SK-N-SH (cell line): ENCODE measurements around the gene TSPAN3. TPM values are rescaled to one million over a fixed set of nuclear protein-coding genes. Genes with fewer than 3 reads are reported as not detected.

ENCODE experiments used
- CTCF ChIA-PET: fragments of 300-600, 350-600 bp; formaldehyde crosslinking; extraction: SDS; loops from one replicate; lab custom pipeline; 2021; lab: Yijun Ruan, JAX
- POLR2A ChIA-PET: fragments of 350-600 bp; sonication (Branson Sonifier 250); formaldehyde crosslinking; extraction: SDS; loops from one replicate; lab custom pipeline; 2020; ENCODE audit warnings: antibody characterized with exemption, inconsistent platforms; lab: Yijun Ruan, JAX
- DNase-seq: peaks from one replicate; pipeline ENCODE4 v3.0.0; 2012
- H2AFZ ChIP-seq: fragments of 200-600 bp; sonication (generic); 2 replicates; pipeline ENCODE4 v1.8.1; 2016; ENCODE audit warnings: antibody characterized with exemption, mild to moderate bottlenecking, low read depth
- H3F3A ChIP-seq: fragments of 200-600 bp; sonication (generic); replicated peaks from 2 replicates; pipeline ENCODE3; 2016; ENCODE audit warnings: antibody characterized with exemption, mild to moderate bottlenecking; ENCODE audit not compliant: insufficient read depth
- H3K27ac ChIP-seq, 2 experiments: fragments of 200-500 bp in 1 of 2; fragments of 200-600 bp in 1 of 2; sonication (Bioruptor generic) in 1 of 2; sonication (generic), shearing (Covaris generic) in 1 of 2; 2 replicates each; pipeline versions ENCODE4 v1.5.1 to v1.6.1; 2014 to 2016; ENCODE audit warnings: low read depth in 2 of 2, inconsistent platforms in 1 of 2, low read length in 1 of 2, mild to moderate bottlenecking in 1 of 2, mixed read lengths in 1 of 2
- H3K27me3 ChIP-seq: fragments of 200-600 bp; sonication (generic), shearing (Covaris generic); 2 replicates; pipeline ENCODE4 v1.6.1; 2016; ENCODE audit warnings: mixed run types; ENCODE audit not compliant: insufficient read depth
- H3K36me3 ChIP-seq, 2 experiments: fragments of 200-500 bp in 1 of 2; fragments of 200-600 bp in 1 of 2; sonication (Bioruptor generic) in 1 of 2; sonication (generic) in 1 of 2; replicated peaks in 1 of 2; 2 replicates each; pipeline versions ENCODE3 to v1.5.1; 2014 to 2016; ENCODE audit warnings: low read length in 1 of 2, mild to moderate bottlenecking in 1 of 2; ENCODE audit not compliant: insufficient read depth in 2 of 2, control insufficient read depth in 1 of 2
- H3K4me1 ChIP-seq, 2 experiments: fragments of 200-500 bp in 1 of 2; fragments of 200-600 bp in 1 of 2; sonication (Bioruptor generic) in 1 of 2; sonication (generic), shearing (Covaris generic) in 1 of 2; 2 replicates each; pipeline versions ENCODE4 v1.5.1 to v1.6.1; 2014 to 2016; ENCODE audit warnings: low read depth in 1 of 2, low read length in 1 of 2, mixed run types in 1 of 2; ENCODE audit not compliant: insufficient read depth in 2 of 2, control insufficient read depth in 1 of 2
- H3K4me2 ChIP-seq: fragments of 200-600 bp; sonication (generic), shearing (Covaris generic); 2 replicates; pipeline ENCODE4 v1.6.1; 2017; ENCODE audit warnings: mixed run types
- H3K4me3 ChIP-seq, 2 experiments: fragments of 200-500 bp in 1 of 2; fragments of 200-600 bp in 1 of 2; sonication (Bioruptor generic) in 1 of 2; sonication (generic), shearing (Covaris generic) in 1 of 2; 2 replicates each; pipeline versions ENCODE4 v1.5.1 to v1.8.1; 2014 to 2016; ENCODE audit warnings: low read depth in 2 of 2, inconsistent platforms in 1 of 2, low read length in 1 of 2, mild to moderate bottlenecking in 1 of 2, mixed read lengths in 1 of 2, moderate library complexity in 1 of 2
- H3K79me2 ChIP-seq: fragments of 200-600 bp; sonication (generic); 2 replicates; pipeline ENCODE4 v1.8.1; 2017; ENCODE audit warnings: mild to moderate bottlenecking; ENCODE audit not compliant: insufficient read depth
- H3K9ac ChIP-seq: fragments of 200-600 bp; sonication (generic); 2 replicates; pipeline ENCODE4 v1.6.1; 2017; ENCODE audit warnings: mixed run types
- H3K9me2 ChIP-seq: fragments of 200-600 bp; sonication (generic); 2 replicates; pipeline ENCODE4 v1.6.1; 2017; ENCODE audit warnings: mixed run types
- H3K9me3 ChIP-seq: fragments of 200-600 bp; sonication (generic); 2 replicates; pipeline ENCODE4 v1.6.1; 2017; ENCODE audit warnings: mixed run types, mild to moderate bottlenecking, moderate library complexity
- H4K20me1 ChIP-seq: fragments of 200-600 bp; sonication (generic); 2 replicates; pipeline ENCODE4 v1.6.1; 2017; ENCODE audit warnings: mild to moderate bottlenecking, mixed run types; ENCODE audit not compliant: insufficient read depth
- CHD2 ChIP-seq: fragments of 150-350 bp; IDR thresholded peaks from 2 replicates; pipeline ENCODE4 v1.6.1; 2018; ENCODE audit warnings: low read length; ENCODE audit not compliant: partially characterized antibody
- CTCF ChIP-seq: fragments of 200-600 bp; sonication (generic); IDR thresholded peaks from 2 replicates; pipeline ENCODE4 v1.6.1; 2017; ENCODE audit warnings: antibody characterized with exemption, mild to moderate bottlenecking, moderate library complexity
- EP300 ChIP-seq, 2 experiments: IDR thresholded peaks; 2 replicates each; pipeline versions ENCODE4 v1.4.0 to v1.6.1; 2012; ENCODE audit warnings: borderline replicate concordance in 1 of 2, low read depth in 1 of 2, low read length in 1 of 2
- EZH2phosphoT487 ChIP-seq: fragments of 200-600 bp; sonication (generic); IDR thresholded peaks from 2 replicates; pipeline ENCODE4 v1.6.1; 2017; ENCODE audit warnings: low read depth, mixed run types, mild to moderate bottlenecking, antibody characterized with exemption, moderate library complexity, borderline replicate concordance
- FOSL2 ChIP-seq: IDR thresholded peaks from 2 replicates; pipeline ENCODE4 v1.4.0; 2012; ENCODE audit warnings: low read depth, mild to moderate bottlenecking, moderate library complexity, borderline replicate concordance
- GABPA ChIP-seq: IDR thresholded peaks from 2 replicates; pipeline ENCODE4 v1.4.0; 2012; ENCODE audit warnings: low read depth, mild to moderate bottlenecking
- IRF3 ChIP-seq: fragments of 150-350 bp; IDR thresholded peaks from 2 replicates; pipeline ENCODE4 v1.6.1; 2016; ENCODE audit warnings: mild to moderate bottlenecking, low read depth, low read length
- NRF1 ChIP-seq: IDR thresholded peaks from 2 replicates; pipeline ENCODE4 v1.6.1; 2012; ENCODE audit warnings: low read depth, mild to moderate bottlenecking, low read length
- POLR2AphosphoS5 ChIP-seq: IDR thresholded peaks from 2 replicates; pipeline ENCODE4 v1.6.1; 2012; ENCODE audit warnings: low read depth, low read length
- RAD21 ChIP-seq: IDR thresholded peaks from 2 replicates; pipeline ENCODE4 v1.6.1; 2012; ENCODE audit warnings: mild to moderate bottlenecking, low read length
- RCOR1 ChIP-seq: fragments of 150-350 bp; IDR thresholded peaks from 2 replicates; pipeline ENCODE4 v1.6.1; 2017; ENCODE audit warnings: antibody characterized with exemption, low read length
- RFX5 ChIP-seq: IDR thresholded peaks from 2 replicates; pipeline ENCODE4 v1.6.1; 2012; ENCODE audit warnings: mild to moderate bottlenecking, improper control_type of control experiment, low read length
- RXRA ChIP-seq: IDR thresholded peaks from 2 replicates; pipeline ENCODE4 v1.4.0; 2012; ENCODE audit warnings: low read depth, mild to moderate bottlenecking, borderline replicate concordance
- SIN3A ChIP-seq: IDR thresholded peaks from 2 replicates; pipeline ENCODE4 v1.6.1; 2012; ENCODE audit warnings: low read depth, mild to moderate bottlenecking, low read length, moderate library complexity, borderline replicate concordance
- SMC3 ChIP-seq: IDR thresholded peaks from 2 replicates; pipeline ENCODE4 v1.6.1; 2012; ENCODE audit warnings: low read depth, low read length, improper control_type of control experiment
- TAF1 ChIP-seq: IDR thresholded peaks from 2 replicates; pipeline ENCODE4 v1.6.1; 2012; ENCODE audit warnings: low read depth, mild to moderate bottlenecking, low read length, moderate library complexity, borderline replicate concordance
- TEAD4 ChIP-seq: IDR thresholded peaks from 2 replicates; pipeline ENCODE4 v1.4.0; 2012; ENCODE audit warnings: mild to moderate bottlenecking, borderline replicate concordance; ENCODE audit not compliant: insufficient read depth
- USF1 ChIP-seq: IDR thresholded peaks from 2 replicates; pipeline ENCODE4 v1.4.0; 2012; ENCODE audit warnings: low read depth, borderline replicate concordance
- USF2 ChIP-seq: fragments of 150-350 bp; IDR thresholded peaks from 2 replicates; pipeline ENCODE4 v1.6.1; 2017; ENCODE audit warnings: antibody characterized with exemption, low read length, low read depth, borderline replicate concordance
- WGBS: methylation state at CpG from one replicate; pipeline ENCODE4 v1.1.6; 2017; ENCODE audit warnings: low lambda C conversion rate; 5-methylcytosine and 5-hydroxymethylcytosine counted together
- polyA plus RNA-seq, 3 experiments: library from polyadenylated mRNA; depleted of rRNA; stranded (reverse); fragments of >200 nt; gene quantifications; 2 replicates each; pipeline ENCODE4 v1.2.3, GENCODE V29; 2012

The TSPAN3 gene
- polyA plus RNA-seq, 1 of the 3 experiments (the other 2 are of a cell fraction): 409 TPM

- Histone ChIP-seq H4K20me1 (no peaks in the 10 kb centered on the region), H3K4me2 (no peak overlapping the region), H3K27me3 (no peaks in the 10 kb centered on the region), H3K36me3 (peaks cover 45 to 77% of the 10 kb centered on the region in 2 experiments), H3K4me1 (peaks cover 0 to 7% of the 10 kb centered on the region in 2 experiments; a peak in 3 of 4 replicates), H2AFZ (no peak overlapping the region), H3K9ac (no peak overlapping the region), H3K4me3 (no peak overlapping the region), H3K9me3 (no peaks in the 10 kb centered on the region), H3K27ac (no peak overlapping the region; a peak in 1 of 4 replicates), H3K79me2 (0 out of 2 replicates have a peak, but pooled peaks cover 4% of the 10 kb centered on the region), H3F3A (peaks cover 3% of the 10 kb centered on the region), H3K9me2 (no peaks in the 10 kb centered on the region)
- POLR2A ChIA-PET: interaction anchor here (0.7 kb wide), 1 partner anchor 24 kb away, joined by 3 read pairs; no protein-coding TSS in a partner anchor
- CTCF ChIA-PET: interaction anchor here (0.9 to 1.9 kb wide), 4 partner anchors 12 to 496 kb away, joined by 3 to 6 read pairs (median 4); no protein-coding TSS in a partner anchor
- 95% methylated on average over 7 of the region's 7 CpGs for WGBS
- no peak for DNase-seq
- TF ChIP-seq RCOR1 (no peak), POLR2AphosphoS5 (no peak), EP300 (IDR thresholded peaks at IDR 0.05; ENCODE audit: borderline replicate concordance in 1 of 2, low read depth in 1 of 2, low read length in 1 of 2) (no peak), TAF1 (no peak), GABPA (no peak), SIN3A (no peak), NRF1 (no peak), USF2 (no peak), FOSL2 (no peak), SMC3 (no peak), USF1 (no peak), CTCF (no peak), EZH2phosphoT487 (no peak), TEAD4 (no peak), RXRA (no peak), CHD2 (no peak), RFX5 (no peak), RAD21 (no peak), IRF3 (no peak)
Measured at GRCh38 chr15:77046704-77047412, 24.1 kb downstream of the TSPAN3 start.
